ENCODE measurements around the gene LBHD2. TPM values are rescaled to one million over a fixed set of nuclear protein-coding genes. Genes with fewer than 3 reads are reported as not detected.

Gene LBHD2
- total and polyA plus RNA-seq, 2 of the 13 experiments (the other 11 are each of a cell fraction or from before 2014, with no cell fraction given), result 0.67 to 1.00 TPM

DNA sequence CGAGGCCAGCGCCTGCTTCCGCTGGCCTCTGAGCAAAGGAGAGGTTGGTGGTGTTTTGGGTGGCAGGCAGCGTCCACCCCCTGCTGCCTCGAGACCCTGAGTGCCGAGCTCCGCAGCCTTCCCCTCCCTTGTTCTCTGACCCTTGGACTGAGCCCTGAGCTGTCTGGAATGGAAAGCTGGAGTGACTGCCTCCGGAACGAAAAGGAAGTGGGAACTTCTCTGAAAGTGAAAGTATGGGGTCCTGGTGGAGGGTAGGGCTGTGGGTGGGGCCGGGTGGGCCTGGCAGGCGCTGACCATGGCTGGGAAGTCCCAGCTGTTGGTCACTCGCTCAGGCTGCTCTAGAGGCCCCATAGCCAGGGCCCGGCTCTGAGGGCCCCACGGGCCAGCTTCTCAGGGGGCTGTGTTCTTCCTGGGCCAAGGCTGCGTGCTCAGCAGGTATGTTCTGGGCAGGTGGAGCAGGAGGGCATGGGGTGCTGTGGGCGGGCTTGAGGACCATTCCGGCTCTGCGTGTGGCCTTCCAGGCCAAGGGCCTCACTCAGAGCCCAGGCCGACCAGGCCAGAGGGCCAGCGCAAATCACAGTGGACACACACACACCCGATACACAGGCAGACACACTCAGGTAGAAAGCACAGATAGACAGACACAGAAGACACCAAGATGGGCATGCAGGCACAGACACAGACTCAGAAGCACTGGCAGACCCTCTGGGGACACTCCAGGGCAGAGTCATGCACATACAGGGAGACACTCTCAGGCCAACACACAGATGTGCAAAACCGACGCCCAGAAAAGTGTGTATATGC lies 10.6 kb downstream of the LBHD2 start, which contains the start of gene EXOC3L4 (continued):
- TF ChIP-seq ZNF496 (CRISPR knock-in tag; IDR thresholded peaks at IDR 0.05; ENCODE audit: insufficient replicate concordance), result no peak
- TF ChIP-seq ZBTB20 (CRISPR knock-in tag; IDR thresholded peaks at IDR 0.05; ENCODE audit: borderline replicate concordance, low read depth), result no peak
- no peak for TF ChIP-seq EZH2 (conservative IDR thresholded peaks at IDR 0.05; ENCODE audit: low read depth, low read length)
- TF ChIP-seq ZBTB26 (CRISPR knock-in tag; IDR thresholded peaks at IDR 0.05; ENCODE audit: borderline replicate concordance), result peak; percentile 19; the same call in 1 of the 2 replicates
- no peak for TF ChIP-seq CSRNP2 (CRISPR knock-in tag; conservative IDR thresholded peaks at IDR 0.05; ENCODE audit: low read depth)
- TF ChIP-seq FOSL2 (CRISPR knock-in tag; IDR thresholded peaks at IDR 0.05), result no peak; the same call in 1 of the 2 replicates
- TF ChIP-seq ZNF205 (CRISPR knock-in tag; IDR thresholded peaks at IDR 0.05), result no peak
- TF ChIP-seq, protein P1, sequence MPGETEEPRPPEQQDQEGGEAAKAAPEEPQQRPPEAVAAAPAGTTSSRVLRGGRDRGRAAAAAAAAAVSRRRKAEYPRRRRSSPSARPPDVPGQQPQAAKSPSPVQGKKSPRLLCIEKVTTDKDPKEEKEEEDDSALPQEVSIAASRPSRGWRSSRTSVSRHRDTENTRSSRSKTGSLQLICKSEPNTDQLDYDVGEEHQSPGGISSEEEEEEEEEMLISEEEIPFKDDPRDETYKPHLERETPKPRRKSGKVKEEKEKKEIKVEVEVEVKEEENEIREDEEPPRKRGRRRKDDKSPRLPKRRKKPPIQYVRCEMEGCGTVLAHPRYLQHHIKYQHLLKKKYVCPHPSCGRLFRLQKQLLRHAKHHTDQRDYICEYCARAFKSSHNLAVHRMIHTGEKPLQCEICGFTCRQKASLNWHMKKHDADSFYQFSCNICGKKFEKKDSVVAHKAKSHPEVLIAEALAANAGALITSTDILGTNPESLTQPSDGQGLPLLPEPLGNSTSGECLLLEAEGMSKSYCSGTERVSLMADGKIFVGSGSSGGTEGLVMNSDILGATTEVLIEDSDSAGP (CRISPR knock-in tag; IDR thresholded peaks at IDR 0.05; ENCODE audit: borderline replicate concordance), result peak; percentile 26; the same call in 1 of the 2 replicates
- TF ChIP-seq ZFY (CRISPR knock-in tag; IDR thresholded peaks at IDR 0.05), result peak; percentile 93
- TF ChIP-seq CBX1 (IDR thresholded peaks at IDR 0.05; ENCODE audit: low read depth), result peak; percentile 22
- 0 out of 2 replicates have a peak, but pooled peaks have one; percentile 12 for TF ChIP-seq ZNF691 (CRISPR knock-in tag; IDR thresholded peaks at IDR 0.05; ENCODE audit: borderline replicate concordance, low read depth)
- peak; percentile 83 for TF ChIP-seq ZNF296 (CRISPR knock-in tag; conservative IDR thresholded peaks at IDR 0.05)
- TF ChIP-seq, protein P2, sequence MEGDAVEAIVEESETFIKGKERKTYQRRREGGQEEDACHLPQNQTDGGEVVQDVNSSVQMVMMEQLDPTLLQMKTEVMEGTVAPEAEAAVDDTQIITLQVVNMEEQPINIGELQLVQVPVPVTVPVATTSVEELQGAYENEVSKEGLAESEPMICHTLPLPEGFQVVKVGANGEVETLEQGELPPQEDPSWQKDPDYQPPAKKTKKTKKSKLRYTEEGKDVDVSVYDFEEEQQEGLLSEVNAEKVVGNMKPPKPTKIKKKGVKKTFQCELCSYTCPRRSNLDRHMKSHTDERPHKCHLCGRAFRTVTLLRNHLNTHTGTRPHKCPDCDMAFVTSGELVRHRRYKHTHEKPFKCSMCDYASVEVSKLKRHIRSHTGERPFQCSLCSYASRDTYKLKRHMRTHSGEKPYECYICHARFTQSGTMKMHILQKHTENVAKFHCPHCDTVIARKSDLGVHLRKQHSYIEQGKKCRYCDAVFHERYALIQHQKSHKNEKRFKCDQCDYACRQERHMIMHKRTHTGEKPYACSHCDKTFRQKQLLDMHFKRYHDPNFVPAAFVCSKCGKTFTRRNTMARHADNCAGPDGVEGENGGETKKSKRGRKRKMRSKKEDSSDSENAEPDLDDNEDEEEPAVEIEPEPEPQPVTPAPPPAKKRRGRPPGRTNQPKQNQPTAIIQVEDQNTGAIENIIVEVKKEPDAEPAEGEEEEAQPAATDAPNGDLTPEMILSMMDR (CRISPR knock-in tag; IDR thresholded peaks at IDR 0.05), result peak; percentile 2; the same call in 1 of the 2 replicates
- no peak for TF ChIP-seq XBP1 (CRISPR knock-in tag; IDR thresholded peaks at IDR 0.05)
- TF ChIP-seq ZNF546 (CRISPR knock-in tag; conservative IDR thresholded peaks at IDR 0.05), result no peak
- TF ChIP-seq MIER2 (CRISPR knock-in tag; IDR thresholded peaks at IDR 0.05), result no peak
- TF ChIP-seq ZNF768 (CRISPR knock-in tag; IDR thresholded peaks at IDR 0.05), result no peak
- no peak for TF ChIP-seq MYNN (CRISPR knock-in tag; IDR thresholded peaks at IDR 0.05; ENCODE audit: low read depth)
- no peak for TF ChIP-seq CEBPB (IDR thresholded peaks at IDR 0.05; ENCODE audit: borderline replicate concordance, low read depth, low read length)
- TF ChIP-seq, protein P3, sequence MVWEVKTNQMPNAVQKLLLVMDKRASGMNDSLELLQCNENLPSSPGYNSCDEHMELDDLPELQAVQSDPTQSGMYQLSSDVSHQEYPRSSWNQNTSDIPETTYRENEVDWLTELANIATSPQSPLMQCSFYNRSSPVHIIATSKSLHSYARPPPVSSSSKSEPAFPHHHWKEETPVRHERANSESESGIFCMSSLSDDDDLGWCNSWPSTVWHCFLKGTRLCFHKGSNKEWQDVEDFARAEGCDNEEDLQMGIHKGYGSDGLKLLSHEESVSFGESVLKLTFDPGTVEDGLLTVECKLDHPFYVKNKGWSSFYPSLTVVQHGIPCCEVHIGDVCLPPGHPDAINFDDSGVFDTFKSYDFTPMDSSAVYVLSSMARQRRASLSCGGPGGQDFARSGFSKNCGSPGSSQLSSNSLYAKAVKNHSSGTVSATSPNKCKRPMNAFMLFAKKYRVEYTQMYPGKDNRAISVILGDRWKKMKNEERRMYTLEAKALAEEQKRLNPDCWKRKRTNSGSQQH (CRISPR knock-in tag; IDR thresholded peaks at IDR 0.05; ENCODE audit: low read depth), result peak; percentile 2
- TF ChIP-seq IRF2 (CRISPR knock-in tag; IDR thresholded peaks at IDR 0.05), result peak; percentile 98
